DND-41 (cell line): Measurements from ENCODE around the gene ADAM29.

Source experiments
- ATAC-seq: fragments of 200-7000 bp; cut with Tn5 transposase; 3 replicates; pipeline ENCODE4 v1.9.1; 2021; ENCODE audit warnings: low read depth; ENCODE audit not compliant: insufficient read depth
- DNase-seq: peaks from one replicate; pipeline ENCODE4 v3.0.0-alpha.2; 2020
- H2AFZ ChIP-seq: 2 replicates; pipeline ENCODE4 v1.6.0; 2012; ENCODE audit warnings: low read depth, low read length
- H3K27ac ChIP-seq: 2 replicates; pipeline ENCODE4 v1.5.1; 2012; ENCODE audit warnings: low read length, inconsistent platforms
- H3K27me3 ChIP-seq: fragments of 200-600 bp; sonication (generic); 2 replicates; pipeline ENCODE4 v1.6.0; 2012; ENCODE audit warnings: low read length, mild to moderate bottlenecking, inconsistent platforms; ENCODE audit not compliant: insufficient read depth, poor library complexity
- H3K36me3 ChIP-seq: 2 replicates; pipeline ENCODE4 v1.5.1; 2012; ENCODE audit warnings: low read length, inconsistent platforms; ENCODE audit not compliant: insufficient read depth
- H3K4me1 ChIP-seq: 2 replicates; pipeline ENCODE4 v1.5.1; 2012; ENCODE audit warnings: mild to moderate bottlenecking, low read length; ENCODE audit not compliant: insufficient read depth
- H3K4me2 ChIP-seq: 2 replicates; pipeline ENCODE4 v1.6.0; 2012; ENCODE audit warnings: mild to moderate bottlenecking, moderate library complexity, low read length, inconsistent platforms; ENCODE audit not compliant: insufficient read depth
- H3K4me3 ChIP-seq, 2 experiments: fragments of 200-600 bp in 1 of 2; shearing (Covaris generic) in 1 of 2; 2 replicates each; pipeline ENCODE4 v1.5.1; 2012 to 2016; ENCODE audit warnings: inconsistent platforms in 2 of 2, low read length in 2 of 2, mild to moderate bottlenecking in 2 of 2, low read depth in 1 of 2, moderate library complexity in 1 of 2
- H3K79me2 ChIP-seq: 2 replicates; pipeline ENCODE4 v1.6.0; 2012; ENCODE audit warnings: low read length, inconsistent platforms; ENCODE audit not compliant: insufficient read depth
- H3K9ac ChIP-seq: 2 replicates; pipeline ENCODE4 v1.6.0; 2012; ENCODE audit warnings: low read depth, mild to moderate bottlenecking, inconsistent platforms, low read length, moderate library complexity
- H3K9me3 ChIP-seq: 2 replicates; pipeline ENCODE4 v1.5.1; 2012; ENCODE audit warnings: low read length, moderate library complexity, mild to moderate bottlenecking, inconsistent platforms; ENCODE audit not compliant: insufficient read depth, severe bottlenecking
- H4K20me1 ChIP-seq: 2 replicates; pipeline ENCODE4 v1.6.0; 2012; ENCODE audit warnings: low read length; ENCODE audit not compliant: insufficient read depth
- EZH2 ChIP-seq: IDR thresholded peaks from 3 replicates; pipeline ENCODE4 v1.6.1; 2012; ENCODE audit warnings: borderline replicate concordance, low read depth, mild to moderate bottlenecking, moderate library complexity, low read length, inconsistent platforms; ENCODE audit not compliant: severe bottlenecking
- TF ChIP-seq, protein P1 (sequence below): IDR thresholded peaks from 2 replicates; pipeline ENCODE4 v1.5.1; 2012; ENCODE audit warnings: borderline replicate concordance, low read length, moderate library complexity, mild to moderate bottlenecking; ENCODE audit not compliant: poor library complexity, severe bottlenecking; ENCODE audit errors: extremely low read depth

Gene ADAM29

DNA sequence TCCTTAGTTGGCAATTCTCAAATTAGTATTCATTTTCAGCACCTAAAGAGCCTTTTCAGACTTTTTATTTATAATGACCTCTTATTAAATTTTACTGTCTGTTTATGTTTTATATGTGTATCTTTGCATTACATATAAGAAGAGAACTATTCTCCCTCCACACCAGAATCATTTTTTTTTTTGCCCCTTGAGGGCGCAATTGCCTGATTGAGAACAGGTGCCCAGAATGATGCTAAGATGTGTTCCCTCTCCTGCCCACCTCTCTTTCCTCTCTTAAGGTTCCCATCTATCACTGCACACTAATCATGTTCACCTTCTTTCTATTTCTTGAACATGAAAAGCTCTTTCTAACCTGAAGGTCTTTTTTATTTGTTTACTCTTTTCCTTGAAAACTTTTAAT, 44.2 kb upstream of the ADAM29 start:
- Histone ChIP-seq H3K9me3 (no peaks in the 10 kb centered on the region), H3K27ac (no peak overlapping the region), H4K20me1 (no peaks in the 10 kb centered on the region), H3K4me2 (no peak overlapping the region), H3K27me3 (no peaks in the 10 kb centered on the region), H3K9ac (no peak overlapping the region), H3K4me3 (no peak overlapping the region), H3K79me2 (no peaks in the 10 kb centered on the region), H3K36me3 (no peaks in the 10 kb centered on the region), H2AFZ (no peak overlapping the region), H3K4me1 (no peaks in the 10 kb centered on the region)
- DNase-seq (peak; percentile 32), ATAC-seq (peak; percentile 78)
- TF ChIP-seq EZH2: no peak

DNA sequence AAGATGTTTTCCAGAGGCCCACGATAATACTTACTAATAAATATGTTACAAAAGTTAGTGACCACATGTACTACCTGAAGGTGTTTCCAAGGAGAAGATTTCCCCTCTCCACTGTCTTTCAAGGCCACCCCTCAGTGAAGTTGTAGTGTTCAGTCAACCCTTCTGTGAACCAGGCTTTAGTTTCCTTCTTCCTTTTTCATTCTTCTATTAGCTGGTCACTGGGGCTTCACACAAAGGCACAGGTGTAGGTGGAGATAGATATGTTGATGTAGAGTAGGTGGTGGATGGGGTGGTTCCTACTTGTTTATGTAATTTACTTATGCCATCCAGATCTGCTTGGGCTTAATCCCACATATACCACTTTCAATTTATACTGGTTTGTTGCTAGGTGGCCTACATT, 43.3 kb upstream of the ADAM29 start:
- DNase-seq: no peak
- no peak overlapping the region for H2AFZ ChIP-seq
- no peak for ATAC-seq
- H3K9ac ChIP-seq: no peak overlapping the region
- no peak overlapping the region for H3K4me2 ChIP-seq
- no peaks in the 10 kb centered on the region for H4K20me1 ChIP-seq
- H3K36me3 ChIP-seq: no peaks in the 10 kb centered on the region
- no peak overlapping the region for H3K4me3 ChIP-seq
- no peaks in the 10 kb centered on the region for H3K79me2 ChIP-seq
- H3K9me3 ChIP-seq: no peaks in the 10 kb centered on the region
- TF ChIP-seq, protein P1, sequence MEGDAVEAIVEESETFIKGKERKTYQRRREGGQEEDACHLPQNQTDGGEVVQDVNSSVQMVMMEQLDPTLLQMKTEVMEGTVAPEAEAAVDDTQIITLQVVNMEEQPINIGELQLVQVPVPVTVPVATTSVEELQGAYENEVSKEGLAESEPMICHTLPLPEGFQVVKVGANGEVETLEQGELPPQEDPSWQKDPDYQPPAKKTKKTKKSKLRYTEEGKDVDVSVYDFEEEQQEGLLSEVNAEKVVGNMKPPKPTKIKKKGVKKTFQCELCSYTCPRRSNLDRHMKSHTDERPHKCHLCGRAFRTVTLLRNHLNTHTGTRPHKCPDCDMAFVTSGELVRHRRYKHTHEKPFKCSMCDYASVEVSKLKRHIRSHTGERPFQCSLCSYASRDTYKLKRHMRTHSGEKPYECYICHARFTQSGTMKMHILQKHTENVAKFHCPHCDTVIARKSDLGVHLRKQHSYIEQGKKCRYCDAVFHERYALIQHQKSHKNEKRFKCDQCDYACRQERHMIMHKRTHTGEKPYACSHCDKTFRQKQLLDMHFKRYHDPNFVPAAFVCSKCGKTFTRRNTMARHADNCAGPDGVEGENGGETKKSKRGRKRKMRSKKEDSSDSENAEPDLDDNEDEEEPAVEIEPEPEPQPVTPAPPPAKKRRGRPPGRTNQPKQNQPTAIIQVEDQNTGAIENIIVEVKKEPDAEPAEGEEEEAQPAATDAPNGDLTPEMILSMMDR: no peak
- TF ChIP-seq EZH2: no peak
- no peaks in the 10 kb centered on the region for H3K27me3 ChIP-seq
- H3K27ac ChIP-seq: no peak overlapping the region
- H3K4me1 ChIP-seq: no peaks in the 10 kb centered on the region

DNA sequence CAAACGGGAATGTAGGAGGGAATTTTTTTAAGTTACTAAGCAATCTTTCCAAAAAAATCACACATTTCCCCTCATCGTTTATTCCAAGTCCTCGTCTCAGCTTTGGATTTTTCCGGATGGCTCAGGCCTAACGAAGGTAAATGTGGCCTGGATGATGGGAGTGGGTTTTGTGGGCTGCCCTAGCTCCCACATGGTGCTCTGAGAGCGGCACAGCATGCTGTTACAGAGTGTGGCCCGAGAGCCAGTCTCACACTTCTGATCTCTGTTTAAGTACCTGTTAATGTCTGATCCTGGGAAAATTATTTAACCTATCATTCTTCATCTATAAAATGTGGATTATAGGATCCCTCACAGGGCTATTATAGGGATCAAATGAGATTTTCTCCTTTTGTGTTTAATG, 38.2 kb upstream of the ADAM29 start:
- no peaks in the 10 kb centered on the region for H3K27me3 ChIP-seq
- H4K20me1 ChIP-seq: no peaks in the 10 kb centered on the region
- H2AFZ ChIP-seq: no peak overlapping the region
- H3K9me3 ChIP-seq: no peaks in the 10 kb centered on the region
- no peaks in the 10 kb centered on the region for H3K4me1 ChIP-seq
- ATAC-seq (no peak), DNase-seq (no peak)
- TF ChIP-seq, protein P1: no peak
- no peak overlapping the region for H3K9ac ChIP-seq
- H3K79me2 ChIP-seq: no peaks in the 10 kb centered on the region
- no peak overlapping the region for H3K27ac ChIP-seq
- H3K4me2 ChIP-seq: no peak overlapping the region
- no peaks in the 10 kb centered on the region for H3K36me3 ChIP-seq
- H3K4me3 ChIP-seq: no peak overlapping the region

DNA sequence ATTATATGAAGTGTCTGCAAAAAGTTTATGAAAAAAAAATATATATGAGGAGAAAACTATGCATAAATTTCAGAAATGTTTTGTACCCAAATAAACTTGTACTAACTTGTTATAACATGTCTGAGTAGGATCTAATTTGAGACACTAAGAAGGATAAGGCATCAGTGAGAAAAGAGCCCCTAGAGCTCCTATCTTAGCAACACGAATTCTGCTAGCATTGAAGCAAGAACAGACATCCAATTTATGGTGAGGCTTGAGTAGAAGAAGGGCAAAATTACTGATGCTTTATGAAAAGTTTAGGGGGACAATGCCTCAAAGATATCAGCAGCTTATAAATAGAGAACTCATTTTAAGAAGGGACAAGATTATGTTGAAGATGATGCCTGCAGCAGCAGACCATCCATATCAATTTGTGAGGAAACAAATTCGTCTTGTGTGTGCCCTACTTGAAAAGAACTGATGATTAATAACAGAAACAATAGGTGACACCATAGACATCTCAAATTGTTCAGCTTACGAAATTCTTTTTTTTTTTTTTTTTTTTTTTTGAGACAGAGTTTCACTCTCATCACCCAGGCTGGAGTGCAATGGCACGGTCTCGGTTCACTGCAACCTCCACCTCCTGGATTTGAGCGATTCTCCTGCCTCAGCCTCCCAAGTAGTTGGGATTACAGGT, 35.7 kb upstream of the ADAM29 start:
- Histone ChIP-seq H3K4me2 (no peak overlapping the region), H3K9ac (no peak overlapping the region), H3K9me3 (no peaks in the 10 kb centered on the region), H2AFZ (no peak overlapping the region), H3K79me2 (no peaks in the 10 kb centered on the region), H3K36me3 (no peaks in the 10 kb centered on the region), H3K27me3 (no peaks in the 10 kb centered on the region), H3K4me1 (no peaks in the 10 kb centered on the region), H4K20me1 (no peaks in the 10 kb centered on the region), H3K27ac (no peak overlapping the region), H3K4me3 (no peak overlapping the region)
- ATAC-seq (no peak), DNase-seq (no peak)
- no peak for TF ChIP-seq EZH2
- TF ChIP-seq, protein P1: no peak
